NCI-H2196 treated with DMSO at 0.1 percent for 48 hours (cell line): ENCODE measurements around the gene SERTAD3.
"Not testable (repeated sequence)": the region's sequence is repeated elsewhere in the genome, so short reads cannot be mapped to it uniquely, and the experiment has no call there.

Experiments
- DNase-seq: peaks from one replicate; lab custom pipeline; 2025; ENCODE audit not compliant: unreplicated experiment; lab: John Stamatoyannopoulos, UW

The SERTAD3 gene

DNA sequence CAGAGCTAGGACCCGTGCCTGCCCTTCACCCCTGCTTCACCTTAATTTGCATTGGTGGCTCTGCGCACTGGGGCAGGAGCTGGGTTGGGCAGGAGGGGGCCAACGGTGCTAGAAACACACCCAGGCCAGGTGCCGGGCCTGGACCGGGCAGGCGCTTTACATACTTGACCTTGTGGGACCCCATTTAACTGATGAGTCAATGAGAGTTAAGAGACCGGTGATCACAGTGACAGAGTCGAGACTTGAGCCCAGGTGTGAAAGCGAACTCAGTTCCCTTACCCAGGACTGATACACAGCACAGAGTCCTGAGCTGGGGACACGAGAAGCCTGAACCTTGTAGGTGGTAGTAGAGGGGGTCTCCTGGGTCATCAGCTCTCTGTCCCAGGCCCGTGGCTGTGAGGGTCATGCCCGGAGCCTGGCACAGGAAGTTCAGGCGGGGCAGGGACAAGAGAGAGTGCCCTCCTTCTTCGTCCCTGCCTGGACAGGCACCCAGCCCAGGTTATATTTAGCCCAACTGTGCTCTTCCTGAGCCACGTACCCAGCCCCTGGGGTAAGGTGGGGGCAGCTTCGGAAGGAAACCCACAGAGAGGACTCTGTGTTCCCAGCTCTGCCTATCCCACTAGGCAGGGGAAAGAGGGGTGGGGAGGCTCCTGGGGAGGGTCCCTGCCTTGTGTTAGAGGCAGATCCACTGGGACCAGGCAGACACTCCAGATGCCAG is 32.9 kb downstream of the SERTAD3 start:
- DNase-seq: no peak

DNA sequence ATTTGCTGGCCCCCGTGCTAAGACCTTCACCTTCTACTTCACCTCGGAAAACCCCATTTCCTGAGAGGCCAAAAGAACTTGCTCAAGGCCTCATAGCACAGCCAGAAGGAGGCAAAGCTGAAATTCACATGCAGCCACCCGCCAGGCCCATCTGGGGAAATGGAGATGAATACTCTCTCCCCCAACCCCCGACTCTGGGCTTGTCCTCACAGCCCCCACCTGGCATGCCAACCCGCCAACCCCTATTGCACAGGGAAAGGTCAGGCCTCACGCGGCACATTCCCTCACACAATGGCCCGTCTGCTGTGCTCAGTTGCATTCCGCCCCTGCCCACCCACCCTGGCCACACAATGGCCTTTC is 34.1 kb downstream of the SERTAD3 start:
- no peak for DNase-seq

DNA sequence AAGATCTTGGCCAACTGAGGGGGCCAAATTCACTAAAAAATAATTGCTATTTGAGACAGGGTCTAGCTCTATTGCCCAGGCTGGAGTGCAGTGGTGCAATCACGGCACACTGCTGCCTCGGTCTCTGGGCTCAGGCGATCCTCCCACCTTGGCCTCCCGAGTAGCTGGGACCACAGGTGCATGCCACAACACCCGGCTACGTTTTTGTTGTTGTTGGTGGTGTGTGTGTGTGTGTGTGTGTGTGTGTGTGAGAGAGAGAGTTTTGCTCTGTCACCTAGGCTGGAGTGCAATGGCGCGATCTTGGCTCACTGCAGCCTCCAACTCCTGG is 35.6 kb downstream of the SERTAD3 start:
- not testable (repeated sequence) for DNase-seq

DNA sequence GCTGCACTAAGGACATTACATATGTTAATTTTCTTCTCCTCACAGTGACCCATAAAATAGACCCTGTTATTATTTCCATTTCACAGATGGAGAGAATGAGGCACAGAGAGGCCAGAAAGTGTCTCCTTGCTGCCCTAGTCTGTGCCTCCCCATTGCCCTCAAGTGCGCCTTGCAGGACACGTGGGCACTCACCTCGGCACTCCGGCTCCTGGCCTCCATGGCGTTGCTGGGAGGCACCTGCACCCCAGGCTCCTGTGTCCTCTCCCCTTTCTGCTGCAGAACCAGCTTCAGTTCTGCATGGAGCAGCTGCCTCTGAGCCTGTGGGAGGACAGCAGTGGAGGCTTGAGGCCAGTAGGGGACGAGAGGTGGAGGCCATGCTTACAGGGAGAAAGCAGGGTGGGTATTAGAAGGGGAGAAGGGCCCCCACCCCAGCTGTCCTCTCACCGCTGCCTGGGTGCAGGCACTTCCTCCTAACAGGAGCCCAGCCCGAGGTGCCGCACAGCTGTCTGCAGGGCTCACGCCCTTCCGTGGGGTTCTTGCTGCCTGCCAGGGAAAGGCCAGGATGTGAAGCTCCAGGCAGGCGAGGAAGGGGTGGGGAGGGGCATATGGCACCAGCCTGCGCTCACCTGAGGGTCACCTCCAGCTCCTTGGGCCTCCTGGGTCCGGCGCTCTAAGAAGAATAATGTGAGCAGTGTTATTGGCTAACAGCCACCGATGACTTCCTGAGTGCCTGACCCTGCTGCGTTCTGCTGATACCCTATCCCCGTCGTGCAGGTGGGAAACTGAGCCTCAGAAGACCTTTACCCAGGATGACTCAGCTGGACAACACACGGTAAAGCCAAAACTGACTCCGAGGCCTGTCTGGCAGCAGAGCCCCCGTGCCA is 36.2 kb downstream of the SERTAD3 start:
- no peak for DNase-seq

DNA sequence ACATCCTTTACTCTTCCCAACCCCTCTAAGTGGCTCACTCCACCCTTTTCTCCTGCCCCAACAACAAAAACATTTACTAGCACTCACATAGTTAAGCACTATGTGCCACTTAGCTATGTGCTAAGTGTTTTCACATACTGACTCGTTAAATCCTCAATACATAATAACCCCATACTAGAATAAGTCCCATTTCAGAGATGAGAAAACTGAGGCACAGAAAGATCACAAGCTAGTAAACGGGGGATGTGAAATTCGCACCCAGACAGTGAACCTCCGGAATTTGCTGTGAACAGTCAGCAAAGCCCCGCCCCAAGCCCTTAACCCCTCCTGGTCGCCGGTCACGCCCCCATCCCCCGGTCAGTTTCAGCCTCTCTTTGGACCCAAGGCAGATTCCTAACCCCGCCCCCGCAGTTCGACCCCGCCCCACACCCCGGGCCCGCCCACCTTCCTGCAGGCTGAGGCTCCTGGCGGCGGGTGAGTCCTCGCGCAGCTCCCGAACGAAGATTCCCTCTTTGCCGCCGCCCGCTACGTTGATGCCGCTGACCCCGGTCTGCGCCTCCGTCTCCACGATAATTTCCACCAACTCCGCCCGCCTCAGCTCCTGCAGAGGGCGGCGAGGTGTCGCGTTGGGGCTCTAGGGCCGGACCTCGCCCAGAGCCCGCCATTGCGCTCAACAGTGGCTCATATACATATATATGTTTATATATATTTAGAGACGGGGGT is 40.7 kb downstream of the SERTAD3 start:
- DNase-seq: peak; percentile 79

DNA sequence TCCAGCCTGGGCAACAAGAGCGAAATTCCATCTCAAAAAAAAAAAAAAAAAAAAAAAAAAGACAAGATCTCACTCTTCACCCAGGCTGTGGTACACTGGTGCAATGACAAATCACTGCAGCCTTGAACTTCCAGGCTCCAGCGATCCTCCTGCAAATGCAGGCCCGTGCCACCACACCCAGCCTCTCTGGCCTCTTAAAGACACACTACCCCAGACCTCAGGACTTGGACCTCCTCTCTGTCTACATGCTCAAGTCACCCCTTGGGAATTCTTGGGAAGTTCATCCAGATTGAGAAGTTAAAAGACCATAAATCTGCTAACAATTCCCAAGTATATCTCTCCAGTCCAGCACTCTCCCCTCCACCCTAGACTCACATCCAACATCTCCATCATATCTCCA is 43.6 kb downstream of the SERTAD3 start:
- DNase-seq: no peak

DNA sequence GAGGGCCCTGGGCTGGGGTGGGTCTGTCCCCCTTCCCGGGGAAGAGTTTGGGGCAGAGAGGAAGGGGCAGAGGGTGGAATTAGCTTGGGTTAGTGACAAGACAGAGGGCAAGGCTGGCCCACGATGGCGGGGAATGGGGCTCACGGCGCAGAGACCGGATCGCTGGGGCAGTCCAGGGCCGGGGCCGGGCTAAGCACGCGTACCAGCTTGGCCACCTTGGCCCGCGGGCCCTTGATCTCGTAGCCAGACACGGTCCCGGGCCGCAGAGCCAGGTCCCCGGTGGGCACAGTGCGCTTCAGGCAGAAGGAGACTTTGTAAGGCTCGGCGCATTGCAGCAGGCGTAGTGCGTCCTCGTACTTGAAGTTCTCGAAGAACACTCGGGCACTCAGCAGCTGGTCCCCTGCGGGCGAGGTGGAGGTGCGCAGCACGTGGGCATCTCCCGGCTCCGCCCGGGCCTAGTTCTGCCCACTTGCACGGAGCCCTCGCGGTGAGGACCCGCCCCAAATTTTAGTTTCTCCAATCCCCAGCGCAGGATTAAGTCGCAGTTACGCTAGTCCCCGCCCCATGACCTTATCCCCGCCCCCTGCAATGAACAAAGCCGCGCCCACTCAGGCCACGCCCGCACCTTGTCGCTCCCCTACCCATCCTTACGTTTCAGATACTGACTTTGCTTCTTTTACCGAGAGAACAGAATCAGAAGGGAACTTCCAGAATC is 45.6 kb downstream of the SERTAD3 start:
- no peak for DNase-seq

DNA sequence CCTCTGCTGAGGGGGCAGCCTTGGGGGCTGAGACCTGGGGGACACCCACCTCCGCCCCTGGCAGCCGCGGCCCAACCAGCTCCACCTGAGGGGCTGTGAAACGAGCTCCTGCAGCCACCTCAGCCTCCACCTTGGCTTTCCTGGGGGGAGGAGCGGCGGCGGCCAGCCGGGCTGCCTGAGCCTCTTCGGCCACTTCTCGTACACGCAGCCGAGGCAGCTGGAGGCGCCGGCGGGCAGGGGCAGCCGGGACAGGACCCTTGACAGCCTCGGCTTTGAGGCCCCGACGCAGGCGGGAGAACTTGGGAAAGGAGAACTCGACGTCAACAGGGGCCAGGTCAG is 46.6 kb downstream of the SERTAD3 start:
- DNase-seq: no peak

DNA sequence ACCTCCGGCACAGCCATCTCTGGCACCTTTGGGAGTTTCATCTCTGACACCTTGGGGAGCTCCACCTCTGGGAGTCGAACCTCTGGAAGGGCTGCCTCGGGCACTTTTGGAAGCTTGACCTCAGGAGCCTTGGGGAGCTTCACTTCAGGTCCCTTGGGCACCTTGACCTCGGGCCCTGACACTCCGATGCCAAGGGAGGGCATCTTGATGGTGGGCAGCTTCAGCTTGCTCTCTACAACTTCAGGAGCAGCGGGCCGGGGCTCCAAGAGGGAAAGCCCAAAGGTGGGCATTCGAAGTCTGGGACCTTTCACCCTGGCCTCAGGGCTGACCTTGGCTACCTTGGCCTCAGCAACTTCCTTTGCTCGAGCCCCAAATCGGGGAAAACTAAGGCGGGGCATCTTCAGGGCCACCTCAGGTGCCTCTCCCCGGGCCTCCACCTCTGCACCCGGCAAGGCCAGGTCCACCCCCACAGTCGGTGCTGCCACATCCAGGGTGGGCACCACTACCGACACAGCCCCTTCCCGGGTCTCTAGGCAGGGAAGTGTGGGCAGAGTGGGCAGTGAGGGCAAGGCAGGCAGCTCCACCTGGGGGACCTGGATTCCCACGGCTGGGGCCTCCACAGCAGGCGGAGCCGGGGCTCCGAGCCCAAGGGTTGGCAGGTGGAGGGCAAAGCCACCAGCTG is 47.1 kb downstream of the SERTAD3 start:
- no peak for DNase-seq

DNA sequence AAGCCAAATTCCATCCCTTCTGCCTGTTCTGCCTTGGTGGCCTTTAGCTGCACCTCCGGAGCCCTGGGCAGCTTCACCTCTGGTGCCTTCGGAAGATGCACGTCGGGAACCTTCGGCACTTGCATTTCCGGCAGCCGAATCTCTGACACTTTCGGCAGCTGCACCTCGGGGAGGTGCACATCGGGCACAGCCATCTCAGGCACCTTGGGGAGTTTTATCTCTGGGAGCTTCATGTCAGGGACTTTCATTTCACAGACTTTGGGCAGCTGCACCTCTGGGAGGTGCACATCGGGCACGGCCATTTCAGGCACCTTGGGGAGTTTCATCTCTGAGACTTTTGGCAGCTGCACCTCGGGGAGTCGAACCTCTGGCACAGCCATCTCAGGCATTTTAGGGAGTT is 48.2 kb downstream of the SERTAD3 start:
- no peak for DNase-seq

DNA sequence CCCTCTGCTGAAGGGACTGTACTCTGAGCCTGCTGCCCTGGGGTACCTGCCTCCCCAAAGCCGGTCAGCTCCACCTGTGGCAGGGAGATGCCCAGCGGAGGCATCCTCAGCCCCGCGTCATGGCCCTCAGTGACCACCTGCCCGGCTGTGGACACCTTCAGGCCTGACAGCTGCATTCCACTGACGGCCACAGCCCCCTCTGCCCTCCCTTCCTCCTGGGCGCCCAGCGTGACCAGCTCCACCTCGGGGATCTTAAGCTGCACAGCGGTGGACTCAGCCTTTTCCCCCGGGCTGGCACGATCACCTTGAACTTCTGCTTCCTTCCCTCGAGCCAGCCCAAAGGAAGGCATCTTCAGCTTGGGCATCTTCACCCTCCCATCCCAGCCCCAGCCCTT is 49.3 kb downstream of the SERTAD3 start:
- DNase-seq: no peak

DNA sequence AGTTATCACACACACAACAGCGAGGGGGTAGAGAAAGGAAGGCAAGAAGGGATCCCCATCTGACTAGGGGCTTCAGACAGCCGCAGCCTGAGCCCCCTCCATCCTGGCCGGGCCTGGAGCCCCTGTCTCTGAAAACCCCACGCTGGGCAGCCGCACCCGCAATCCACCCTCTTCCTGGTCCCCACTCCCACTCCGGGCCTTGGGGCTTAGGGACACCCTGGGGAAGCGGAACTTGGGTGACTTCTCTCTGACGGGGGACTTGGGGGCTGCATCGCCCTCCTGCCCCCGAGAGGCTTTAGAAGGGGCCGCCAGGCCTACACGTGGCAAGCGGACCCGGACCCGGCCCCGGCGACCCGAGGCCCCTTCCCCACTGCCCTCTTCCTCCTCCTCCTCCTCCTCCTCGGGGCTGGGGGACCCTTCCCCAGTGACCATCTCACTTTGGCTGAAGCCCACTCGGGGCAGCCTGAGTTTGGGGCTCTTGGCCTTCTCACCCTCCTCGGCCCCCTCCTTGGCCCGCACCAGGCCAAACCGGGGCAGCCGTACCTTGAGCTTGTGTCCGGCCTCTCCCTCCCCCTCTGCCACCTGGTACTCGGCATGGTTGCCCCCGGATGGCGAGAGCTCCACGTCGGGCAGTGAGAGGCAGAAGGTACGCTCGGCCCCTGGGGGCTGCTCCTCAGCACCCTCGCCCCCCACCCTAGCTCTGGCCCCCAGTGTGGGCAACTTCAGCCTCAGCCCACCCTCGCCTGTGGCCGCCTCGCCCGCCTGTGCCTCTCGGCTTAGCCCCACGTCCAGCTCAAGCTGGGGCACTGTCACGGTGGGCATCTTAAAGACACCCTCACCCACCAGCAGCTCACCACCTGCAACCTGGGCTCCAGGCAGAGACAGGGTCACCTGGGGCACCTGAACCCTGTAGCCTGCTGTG is 50.0 kb downstream of the SERTAD3 start:
- DNase-seq: no peak

DNA sequence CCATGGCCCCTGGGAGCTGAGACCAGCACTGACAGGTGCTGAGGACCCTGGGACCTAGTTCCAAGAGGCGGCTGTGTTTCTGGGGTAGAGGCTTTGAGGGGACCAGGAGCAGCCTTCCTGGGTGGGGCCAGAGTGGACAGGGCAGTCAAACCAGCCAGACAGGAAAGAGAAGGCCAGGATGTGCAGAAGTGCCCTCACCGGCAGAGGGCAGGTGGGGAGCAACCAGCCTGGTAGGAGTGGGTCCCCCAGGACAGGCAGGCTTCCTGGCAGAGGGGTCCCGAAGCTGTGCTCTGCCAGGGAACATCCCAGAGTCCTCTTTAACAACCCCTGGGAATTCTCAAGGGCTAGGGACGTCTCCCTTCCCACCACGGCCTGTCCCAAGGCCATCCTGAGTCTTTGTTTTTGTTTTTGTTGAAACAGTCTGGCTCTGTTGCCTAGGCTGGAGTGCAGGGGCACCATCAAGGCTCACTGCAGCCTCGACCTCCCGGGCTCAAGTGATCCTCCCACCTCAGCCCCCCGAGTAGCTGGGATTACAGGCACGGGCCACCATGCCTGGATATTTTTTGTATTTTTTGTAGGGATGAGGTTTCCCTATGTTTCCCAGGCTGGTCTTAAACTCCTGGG is 51.1 kb downstream of the SERTAD3 start:
- no peak for DNase-seq

DNA sequence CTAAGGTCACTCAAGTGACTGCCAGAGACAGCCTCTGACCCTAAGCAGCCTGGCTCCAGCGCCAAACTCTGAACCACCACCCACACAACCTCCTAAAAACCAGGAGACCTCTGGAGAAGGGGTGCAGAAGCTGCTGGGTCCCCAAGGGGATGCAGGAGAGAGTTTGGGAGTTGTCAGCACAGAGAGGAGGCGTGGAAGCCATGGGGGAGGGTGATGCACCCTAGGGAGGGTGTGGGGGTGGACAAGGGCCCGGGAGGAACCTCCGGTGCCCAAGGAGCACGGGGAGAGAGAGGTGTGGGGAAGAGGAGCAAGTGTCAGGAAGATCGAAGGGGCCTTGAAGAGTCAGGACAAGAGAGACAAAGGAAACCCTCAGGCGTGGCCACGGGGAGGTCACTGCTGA is 52.0 kb downstream of the SERTAD3 start:
- no peak for DNase-seq
